GM12873 (cell line): ENCODE data around the gene CRTC2.

Source experiments
- TF ChIP-seq, protein P1 (sequence below): IDR thresholded peaks from 2 replicates; pipeline ENCODE4 v1.5.1; 2012; ENCODE audit warnings: low read depth, mild to moderate bottlenecking, moderate library complexity, low read length, control low read depth; ENCODE audit not compliant: insufficient read depth; ENCODE audit errors: missing control alignments

Gene CRTC2

GRCh38 chr1:153991151-153991630 lies 32.8 kb upstream of the CRTC2 start:
- TF ChIP-seq, protein P1, sequence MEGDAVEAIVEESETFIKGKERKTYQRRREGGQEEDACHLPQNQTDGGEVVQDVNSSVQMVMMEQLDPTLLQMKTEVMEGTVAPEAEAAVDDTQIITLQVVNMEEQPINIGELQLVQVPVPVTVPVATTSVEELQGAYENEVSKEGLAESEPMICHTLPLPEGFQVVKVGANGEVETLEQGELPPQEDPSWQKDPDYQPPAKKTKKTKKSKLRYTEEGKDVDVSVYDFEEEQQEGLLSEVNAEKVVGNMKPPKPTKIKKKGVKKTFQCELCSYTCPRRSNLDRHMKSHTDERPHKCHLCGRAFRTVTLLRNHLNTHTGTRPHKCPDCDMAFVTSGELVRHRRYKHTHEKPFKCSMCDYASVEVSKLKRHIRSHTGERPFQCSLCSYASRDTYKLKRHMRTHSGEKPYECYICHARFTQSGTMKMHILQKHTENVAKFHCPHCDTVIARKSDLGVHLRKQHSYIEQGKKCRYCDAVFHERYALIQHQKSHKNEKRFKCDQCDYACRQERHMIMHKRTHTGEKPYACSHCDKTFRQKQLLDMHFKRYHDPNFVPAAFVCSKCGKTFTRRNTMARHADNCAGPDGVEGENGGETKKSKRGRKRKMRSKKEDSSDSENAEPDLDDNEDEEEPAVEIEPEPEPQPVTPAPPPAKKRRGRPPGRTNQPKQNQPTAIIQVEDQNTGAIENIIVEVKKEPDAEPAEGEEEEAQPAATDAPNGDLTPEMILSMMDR = no peak

GRCh38 chr1:153990468-153991150 lies 32.2 kb upstream of the CRTC2 start, which contains the start of gene RPS27:
RPS27 (plus strand) TSS chr1:153990762; CDS start chr1:153990797, 35 bp downstream.
- TF ChIP-seq, protein P1 = no peak

DNA sequence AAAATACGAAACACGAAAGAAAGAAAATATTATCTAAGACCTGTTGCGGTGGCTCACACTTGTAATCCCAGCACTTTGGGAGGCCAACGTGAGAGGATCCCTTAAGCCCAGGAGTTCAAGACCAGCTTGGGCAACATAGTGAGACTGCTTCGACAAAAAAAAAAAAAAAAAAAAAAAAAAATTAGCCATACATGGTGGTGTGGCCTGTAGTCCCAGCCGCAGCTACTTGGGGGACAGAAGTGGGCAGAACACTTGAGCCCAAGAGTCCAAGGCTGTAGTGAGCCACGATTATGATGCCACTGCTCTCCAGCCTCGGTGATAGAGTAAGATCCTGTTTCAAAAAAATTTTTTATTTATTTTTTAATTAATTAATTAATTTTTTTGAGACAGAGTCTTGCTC lies 29.2 kb upstream of the CRTC2 start:
- TF ChIP-seq, protein P1 = no peak

GRCh38 chr1:153985941-153986761 lies 27.7 kb upstream of the CRTC2 start, which contains the start of gene RAB13:
RAB13 (minus strand) TSS chr1:153986339; CDS start chr1:153986236, 103 bp downstream.
- TF ChIP-seq, protein P1 = no peak

DNA sequence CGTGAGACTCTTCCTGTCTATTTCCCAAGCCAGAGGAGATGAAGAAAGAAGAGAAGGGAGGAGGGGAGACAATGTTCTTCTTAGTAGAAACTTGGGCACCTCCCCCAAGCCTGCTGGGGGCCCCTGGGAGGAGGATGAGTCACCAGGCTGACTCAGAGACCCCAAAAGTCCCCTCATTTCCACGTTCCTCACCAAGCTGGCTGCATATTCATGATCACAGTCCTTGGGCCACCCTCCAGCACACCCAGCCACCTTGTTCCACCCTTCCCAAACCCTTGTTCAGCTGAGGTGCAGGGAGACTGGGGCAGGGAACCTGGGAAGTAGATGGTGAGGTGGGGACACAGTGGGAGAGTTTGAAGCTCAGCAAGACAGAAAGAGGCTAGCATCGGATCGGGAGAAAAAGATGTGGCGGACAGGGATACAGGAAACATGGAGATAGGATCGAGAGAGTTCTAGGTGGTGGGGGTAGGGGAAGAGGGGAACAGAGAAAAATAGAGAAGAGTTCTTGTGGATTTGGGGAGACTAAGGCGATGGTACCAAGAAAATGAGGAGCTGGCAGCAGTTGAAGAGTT lies 27.0 kb upstream of the CRTC2 start:
- TF ChIP-seq, protein P1 = no peak

DNA sequence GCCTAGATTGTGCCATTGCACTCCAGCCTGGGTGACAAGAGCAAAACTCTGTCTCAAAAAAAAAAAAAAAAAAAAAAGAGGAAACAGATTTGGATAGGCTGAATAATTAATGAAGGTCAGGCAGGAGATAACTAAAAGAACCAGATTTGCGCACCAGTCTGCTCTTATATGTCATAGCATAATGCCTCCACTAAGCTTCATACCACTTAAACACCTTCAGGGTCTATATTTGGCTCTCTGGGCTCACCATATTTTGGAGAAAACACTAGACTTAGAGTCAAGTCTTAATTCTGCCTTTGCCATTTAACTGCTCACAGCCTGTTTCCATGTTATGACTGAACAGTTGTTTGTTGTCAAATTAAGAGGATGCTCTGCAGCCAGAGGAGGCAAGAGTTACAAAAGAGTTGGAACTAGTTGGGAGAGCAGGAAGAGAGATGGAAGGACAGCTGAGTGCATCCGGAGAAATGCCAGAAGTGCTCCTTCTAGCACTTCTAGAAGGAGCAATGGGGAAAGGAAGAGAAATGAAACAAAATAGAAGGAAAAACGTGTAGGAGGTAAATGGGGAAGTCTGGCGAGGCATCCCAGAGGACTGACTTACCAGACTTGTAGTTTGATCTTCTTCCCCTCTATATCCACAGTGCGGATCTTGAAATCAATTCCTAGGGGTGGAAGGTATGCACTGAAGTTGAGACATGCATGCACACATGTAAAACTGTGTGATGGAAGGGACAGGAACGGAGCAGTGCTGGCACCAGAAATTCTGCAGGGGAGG lies 25.9 kb upstream of the CRTC2 start:
- TF ChIP-seq, protein P1 = no peak
